Activated CD4-positive, CD25-positive, alpha-beta regulatory T cell treated with anti-CD3 and anti-CD28 coated beads, Interleukin-2, amount 50 U/mL, for 24 hours (primary cell): ENCODE data around the gene TRPC4AP.

ENCODE experiments used
- ATAC-seq, 2 donors: fragments of 150-1000 bp; cut with Tn5 transposase; one replicate each; pipeline ENCODE4 v1.10.0; 2021; ENCODE audit warnings: mild to moderate bottlenecking in 1 of 2, moderate library complexity in 1 of 2

TRPC4AP gene

DNA sequence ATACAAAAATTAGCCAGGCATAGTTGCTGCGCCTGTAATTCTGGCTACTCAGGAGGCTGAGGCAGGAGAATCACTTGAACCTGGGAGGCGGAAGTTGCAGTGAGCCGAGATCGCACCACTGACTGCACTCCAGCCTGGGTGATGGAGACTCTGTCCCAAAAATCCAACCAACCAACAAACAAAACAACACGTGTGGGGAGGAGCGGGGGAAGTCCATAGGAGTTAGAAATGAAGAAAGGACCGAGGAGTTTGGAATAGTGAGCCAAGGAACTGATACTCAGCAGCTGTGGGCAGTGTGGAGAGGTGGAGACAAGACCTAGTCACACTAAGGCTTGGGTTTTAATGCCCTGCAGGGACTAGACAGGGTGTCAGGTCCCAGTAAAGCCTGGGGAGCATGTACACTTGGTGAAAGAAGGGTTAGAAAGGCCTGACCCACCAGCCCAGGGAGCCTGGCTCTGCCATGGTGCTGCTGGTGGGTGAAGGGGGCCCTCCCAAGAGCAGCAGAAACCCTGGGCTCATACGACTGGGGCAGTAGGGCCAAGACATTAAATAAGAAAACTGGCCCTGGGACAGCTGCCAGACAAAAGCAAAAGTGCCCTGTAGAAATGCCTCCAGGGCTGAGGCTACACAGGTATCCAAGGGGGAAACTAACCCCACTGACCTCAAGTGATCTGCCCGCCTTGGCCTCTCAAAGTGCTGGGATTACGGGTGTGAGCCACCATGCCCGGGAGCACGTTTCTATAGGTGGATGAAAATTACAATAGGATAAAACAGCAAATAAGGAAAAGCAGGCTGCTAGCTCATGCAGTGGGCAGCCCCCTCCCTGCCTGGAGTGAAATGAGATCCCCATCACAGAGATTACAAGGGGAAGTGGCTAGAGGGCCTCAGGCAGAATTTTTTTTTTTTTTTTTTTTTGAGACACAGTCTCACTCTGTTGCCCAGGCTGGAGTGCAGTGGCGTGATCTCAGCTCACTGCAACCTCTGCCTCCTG is 78.9 kb downstream of the TRPC4AP start:
- no peak for ATAC-seq

DNA sequence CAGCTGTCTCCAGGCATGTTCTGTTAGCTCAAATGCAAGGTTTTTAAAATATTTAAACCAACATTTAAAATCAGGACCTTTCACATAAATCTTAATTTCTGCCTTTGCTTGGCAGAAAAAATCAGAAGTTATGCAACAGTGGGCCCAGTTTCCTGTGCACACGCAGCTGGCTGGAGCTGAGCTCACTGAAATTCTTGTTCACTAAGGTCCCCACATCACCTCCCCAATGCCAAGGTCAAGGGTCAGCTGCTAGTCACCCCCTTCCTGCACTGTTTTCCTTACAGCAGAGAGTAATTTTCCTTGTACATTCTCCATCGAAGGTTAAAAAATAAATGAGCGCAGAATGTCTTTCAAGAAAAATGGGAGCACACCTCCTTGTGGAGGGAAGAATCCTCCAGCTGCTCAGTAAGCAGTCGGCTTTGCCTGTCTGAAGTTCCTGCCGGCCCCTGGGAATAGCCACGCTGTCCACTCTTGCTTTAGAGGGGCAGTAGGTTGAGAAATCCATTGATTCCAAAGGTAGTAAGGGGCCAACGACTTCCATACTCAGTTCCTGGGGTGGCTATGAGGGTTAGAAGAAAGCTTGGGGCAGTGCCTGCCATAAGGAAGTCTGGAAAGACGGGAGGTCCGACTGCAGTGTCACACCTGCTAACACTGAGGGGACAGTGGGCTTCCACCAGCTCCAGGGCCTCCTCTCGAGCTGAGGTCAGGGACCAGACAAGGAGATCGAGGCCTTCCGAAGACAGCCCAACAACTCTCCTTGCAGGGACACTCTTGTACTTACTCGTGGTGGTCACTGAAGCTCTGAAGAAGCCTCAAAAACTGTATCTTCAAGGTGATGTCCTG is 80.2 kb downstream of the TRPC4AP start:
- ATAC-seq: no peak

- ATAC-seq: no peak
Observed at GRCh38 chr20:35011589-35012226, 80.9 kb downstream of the TRPC4AP start.

- ATAC-seq: no peak
Observed at GRCh38 chr20:35010405-35011192, 82.0 kb downstream of the TRPC4AP start.

DNA sequence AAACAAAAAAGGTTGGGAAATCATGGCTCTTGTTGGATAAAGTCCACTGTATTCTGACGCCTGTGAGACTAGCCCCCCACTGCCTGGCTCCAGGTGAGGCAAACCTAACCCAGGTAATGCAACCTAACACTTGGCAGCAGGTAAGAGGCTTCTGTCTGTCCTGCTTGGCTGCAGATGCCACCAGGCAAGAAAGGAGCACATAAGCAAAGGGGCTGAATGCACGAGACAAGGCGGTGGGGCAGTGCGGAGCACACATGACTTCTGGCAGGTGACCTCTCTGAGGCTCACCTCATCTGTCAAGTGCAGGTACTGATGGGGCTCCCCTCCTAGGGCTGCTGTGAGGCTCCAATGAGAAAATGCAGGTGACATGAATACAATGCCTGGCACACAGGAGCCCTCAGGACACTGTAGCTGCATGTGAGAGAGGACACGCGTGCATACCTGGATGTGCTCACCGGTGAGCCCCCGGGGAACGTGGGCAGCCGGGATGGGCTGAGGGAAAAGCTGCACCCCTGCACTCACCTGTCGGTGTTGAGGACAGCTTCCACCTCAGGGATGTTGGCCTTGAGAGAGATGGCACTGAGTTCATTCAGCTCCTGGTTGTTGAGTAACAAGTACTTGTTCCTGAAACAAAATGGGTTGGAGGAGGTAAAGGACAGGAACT is 82.8 kb downstream of the TRPC4AP start:
- no peak for ATAC-seq

- ATAC-seq: no peak
Observed at GRCh38 chr20:35008411-35009342, 83.9 kb downstream of the TRPC4AP start.

- no peak for ATAC-seq
Observed at GRCh38 chr20:35007891-35008290, 84.7 kb downstream of the TRPC4AP start.

- no peak for ATAC-seq
Observed at GRCh38 chr20:35007413-35007812, 85.2 kb downstream of the TRPC4AP start.

- ATAC-seq: no peak
Observed at GRCh38 chr20:35006531-35006971, 86.1 kb downstream of the TRPC4AP start.

- no peak for ATAC-seq
Observed at GRCh38 chr20:35006009-35006408, 86.6 kb downstream of the TRPC4AP start.

DNA sequence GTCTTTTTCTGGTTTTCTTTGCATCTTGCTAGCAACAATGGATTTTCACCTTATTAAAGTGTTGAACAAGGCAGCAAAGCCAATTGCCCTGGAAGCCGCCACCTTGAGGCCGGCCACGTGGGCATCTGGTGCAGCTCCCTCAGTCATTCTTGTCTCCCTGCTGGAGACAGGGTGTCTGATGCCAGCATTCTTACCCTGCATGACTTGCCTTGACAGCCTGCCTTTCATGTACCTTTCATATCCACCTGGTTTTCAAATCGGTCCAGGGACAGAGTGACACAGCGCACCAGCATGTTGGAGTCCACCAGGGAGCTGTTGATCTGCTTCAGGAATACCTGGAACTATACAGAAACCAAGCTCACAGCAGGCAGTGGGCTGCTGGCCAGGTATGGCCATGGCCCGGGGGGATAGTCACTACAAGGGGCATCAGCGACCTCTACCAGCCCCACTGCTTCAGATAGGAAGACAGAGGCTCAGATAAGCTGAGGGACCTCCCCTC is 87.1 kb downstream of the TRPC4AP start:
- ATAC-seq: no peak

DNA sequence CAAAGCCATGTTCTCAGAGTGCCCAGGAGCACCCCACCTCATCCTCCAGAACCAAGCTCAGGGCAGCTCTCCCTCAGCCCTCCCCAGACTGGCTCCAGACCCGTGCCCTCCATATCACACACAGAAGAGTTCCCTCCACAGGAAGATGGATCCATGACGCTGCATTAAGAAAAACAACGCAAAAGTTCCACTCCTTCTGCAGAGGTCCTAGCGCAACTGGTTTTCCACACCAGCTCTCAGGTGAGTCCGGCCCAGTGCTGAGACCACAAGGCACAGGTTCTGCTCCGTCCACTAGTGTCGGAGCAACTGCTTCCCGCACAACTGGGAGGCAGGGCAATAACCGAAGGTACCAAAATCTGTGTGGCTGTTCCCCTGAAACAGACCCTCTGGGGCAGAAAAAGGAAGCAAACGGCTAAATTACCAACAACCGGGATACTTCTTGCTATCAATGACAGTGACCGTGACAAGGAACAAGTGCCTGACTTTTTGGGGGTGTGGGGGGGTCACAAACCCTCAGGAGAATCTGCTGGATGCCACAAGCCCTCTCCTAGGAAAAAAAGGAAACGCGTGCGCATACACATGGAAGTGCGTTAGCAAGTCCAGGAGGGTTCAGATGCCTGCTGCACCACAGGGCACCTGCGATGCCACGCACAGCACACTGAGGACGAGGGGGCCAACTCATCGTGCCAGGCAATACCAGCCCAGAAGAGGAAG is 87.7 kb downstream of the TRPC4AP start:
- ATAC-seq: no peak

DNA sequence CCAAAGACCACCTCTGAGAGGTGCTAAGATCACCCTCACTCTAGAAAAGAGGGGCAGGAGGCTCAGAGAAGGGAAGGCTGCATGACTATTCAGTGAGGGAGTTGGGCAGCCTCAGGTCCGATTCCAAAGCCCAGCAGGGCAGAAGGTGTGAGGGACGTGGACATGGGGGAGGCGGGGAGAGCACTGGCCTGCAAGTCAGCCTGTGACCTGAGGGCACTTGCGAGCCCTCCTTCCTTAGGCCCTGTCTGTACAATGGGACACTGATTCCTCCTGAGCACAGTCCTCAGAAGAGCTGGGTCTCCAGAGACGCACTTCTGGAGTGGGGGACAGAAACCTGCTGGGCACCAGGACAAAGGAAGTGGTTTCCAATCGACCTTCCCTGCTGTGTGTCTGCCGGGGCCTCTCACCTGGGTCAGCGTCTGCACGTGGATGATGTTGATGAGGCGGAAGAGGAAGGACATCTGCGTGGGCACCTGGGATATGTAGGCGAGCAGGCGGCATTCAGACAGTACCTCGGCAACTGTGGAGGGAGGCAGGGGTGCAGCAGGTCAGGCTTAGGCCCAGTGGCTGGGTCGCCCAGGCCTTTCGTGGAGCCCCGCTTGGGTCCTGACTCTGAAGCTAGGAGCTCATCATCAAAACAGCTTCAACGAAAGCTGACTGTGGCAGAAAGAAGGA is 88.4 kb downstream of the TRPC4AP start:
- no peak for ATAC-seq

GRCh38 chr20:35003211-35004031 is 89.2 kb downstream of the TRPC4AP start:
- no peak for ATAC-seq

GRCh38 chr20:35002426-35003210 is 90.0 kb downstream of the TRPC4AP start:
- ATAC-seq: no peak

GRCh38 chr20:35001596-35002362 is 90.8 kb downstream of the TRPC4AP start:
- ATAC-seq: no peak
